Loucy (cell line): ENCODE results near the gene CDH12.

Experiments used
- CTCF ChIP-seq: fragments of 200-600 bp; sonication (generic); conservative IDR thresholded peaks from 2 replicates; pipeline ENCODE4 v1.5.1; 2014; ENCODE audit warnings: mild to moderate bottlenecking, antibody characterized with exemption, low read length
- EZH2phosphoT487 ChIP-seq: fragments of 200-600 bp; IDR thresholded peaks from 2 replicates; pipeline ENCODE4 v1.6.1; 2018; ENCODE audit warnings: antibody characterized with exemption, mild to moderate bottlenecking, moderate library complexity, borderline replicate concordance

- TF ChIP-seq CTCF: no peak
- no peak for TF ChIP-seq EZH2phosphoT487
Observed at GRCh38 chr5:22023784-22024183, 829.4 kb downstream of the CDH12 start.
